Lung microvascular endothelial cell (primary cell): ENCODE data around the gene KCNJ4. TPM values are rescaled to one million over a fixed set of nuclear protein-coding genes. Genes with fewer than 3 reads are reported as not detected.

Experiments
- DNase-seq, 2 donors: peaks; one replicate each; pipeline versions ENCODE4 v3.0.0 to v3.0.0-alpha.2; 2010; ENCODE audit warnings: low read depth in 2 of 2
- total RNA-seq: library from RNA; depleted of rRNA; stranded (reverse); fragments of >200 nt; gene quantifications from 2 replicates; pipeline ENCODE4 v1.2.1, GENCODE V29; 2014

Gene KCNJ4
- total RNA-seq = under 0.01 TPM in 1 of 2 replicates, not detected in the other

DNA sequence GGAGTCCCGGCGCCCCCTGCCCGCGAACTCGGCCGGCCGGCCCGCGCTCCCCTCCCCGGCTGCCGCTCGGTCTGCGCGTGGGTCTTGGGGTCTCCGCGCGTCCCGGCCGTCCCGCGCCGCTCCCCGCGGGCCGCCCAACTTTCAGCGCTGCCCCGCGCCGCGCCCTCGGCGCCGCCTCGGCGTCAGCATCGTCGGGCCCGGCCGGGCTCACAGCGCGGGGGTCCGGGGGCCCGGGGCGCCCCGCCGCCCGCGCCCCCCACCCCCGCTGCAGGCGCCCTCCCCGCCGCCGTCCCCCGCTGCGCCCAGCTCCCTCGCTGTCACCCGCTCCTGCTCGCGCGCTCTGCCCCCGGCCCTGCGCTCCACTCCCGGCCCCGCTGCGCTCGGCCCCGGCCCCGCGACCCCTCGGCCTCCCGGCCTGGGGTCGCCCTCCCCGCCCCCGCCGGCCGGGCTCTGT lies at the start of gene KCNJ4:
Gene KCNJ4, minus strand, starts transcription at position 124 of the 454 bp plus-strand sequence. CDS start 27,067 bp downstream, outside the sequence.
- DNase-seq = no peak

DNA sequence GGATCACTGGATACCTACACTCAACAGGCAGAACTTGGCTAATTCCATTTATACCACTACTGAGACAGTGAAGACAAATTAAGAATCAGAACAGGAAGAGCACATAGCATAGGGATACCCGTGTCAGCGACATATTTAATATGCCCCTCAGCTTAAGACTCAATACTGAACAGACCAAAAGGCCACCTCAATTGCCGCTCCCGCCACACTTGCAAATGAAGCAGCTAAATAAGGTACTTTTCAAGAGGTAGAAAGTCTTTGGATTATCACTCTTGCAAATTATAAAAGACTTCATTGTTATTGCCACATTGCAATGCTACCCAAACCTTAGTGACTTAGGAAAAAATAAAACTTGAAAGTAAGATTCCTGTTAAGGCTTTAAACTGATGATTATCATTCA lies 48.0 kb upstream of the KCNJ4 start:
- DNase-seq = no peak

DNA sequence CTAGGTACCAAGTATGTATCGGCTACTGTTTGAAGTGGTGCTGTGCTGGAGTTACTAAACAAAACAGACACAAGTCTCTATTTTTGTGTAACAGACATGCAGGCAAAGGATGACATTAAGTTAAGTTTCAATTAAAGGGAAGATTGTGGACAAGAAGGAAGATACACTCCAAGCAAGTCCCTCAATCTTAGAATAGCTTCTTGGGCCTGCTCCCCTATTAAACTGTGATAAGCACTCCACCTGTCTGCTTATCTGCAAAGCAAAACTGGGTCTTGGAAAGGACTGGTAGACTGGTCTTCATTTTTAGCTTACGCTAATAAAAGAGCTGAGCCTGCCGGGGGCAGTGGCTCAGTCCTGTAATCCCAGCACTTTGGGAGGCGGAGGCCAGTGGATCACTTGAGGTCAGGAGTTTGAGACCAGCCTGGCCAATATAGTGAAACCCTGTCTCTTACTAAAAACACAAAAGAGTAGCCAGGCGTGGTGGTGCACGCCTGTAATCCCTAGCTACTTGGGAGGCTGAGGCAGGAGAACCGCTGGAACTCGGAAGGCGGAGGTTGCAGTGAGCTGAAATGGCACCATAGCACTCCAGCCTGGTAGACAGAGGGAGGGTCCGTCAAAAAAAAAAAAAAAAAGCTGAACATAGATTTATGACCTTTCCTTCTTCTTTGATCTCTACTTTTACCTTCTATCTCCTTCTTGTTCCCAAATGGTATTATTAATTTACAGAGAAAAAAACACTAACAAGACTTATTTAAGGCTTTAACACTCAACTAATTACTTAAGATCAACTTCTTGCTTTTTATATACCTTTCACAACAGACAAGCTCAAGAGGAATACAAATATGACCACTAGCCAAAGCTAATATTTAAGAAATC lies 47.0 kb upstream of the KCNJ4 start:
- DNase-seq = no peak

DNA sequence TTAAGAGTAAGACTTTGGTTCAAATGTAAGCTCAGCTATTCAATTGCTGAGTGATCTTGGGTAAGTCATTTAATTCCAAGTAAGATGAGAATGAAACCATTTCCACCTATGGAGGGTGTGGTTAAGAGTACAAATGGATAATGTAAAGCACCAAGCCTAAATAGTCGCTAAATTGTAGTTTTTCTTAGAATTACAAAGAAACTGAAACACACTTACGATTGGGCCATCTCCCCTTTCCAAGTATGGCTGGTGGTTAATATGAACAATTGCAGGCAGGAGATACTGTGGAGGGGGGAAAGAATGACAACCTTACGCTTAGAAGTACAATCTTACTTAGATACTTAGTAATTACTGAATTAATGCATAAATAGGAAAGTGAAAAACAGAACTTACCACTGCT lies 42.9 kb upstream of the KCNJ4 start:
- no peak for DNase-seq

DNA sequence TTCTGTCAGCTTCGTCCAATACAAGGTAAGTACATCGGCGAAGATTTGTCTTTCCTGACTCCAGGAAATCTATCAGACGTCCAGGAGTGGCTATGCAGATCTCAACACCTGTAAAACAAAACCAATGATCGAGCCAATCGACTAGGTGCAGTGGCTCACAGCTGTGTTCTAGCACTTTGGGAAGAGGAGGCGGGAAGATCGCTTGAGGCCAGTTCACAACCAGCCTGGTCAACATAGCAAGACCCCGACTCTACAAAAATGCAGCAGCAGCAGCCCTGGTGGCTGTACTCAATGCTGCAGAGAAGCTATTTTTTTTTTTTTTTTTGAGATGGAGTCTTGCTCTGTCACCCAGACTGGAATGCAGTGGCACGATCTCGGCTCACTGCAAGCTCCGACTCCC lies 39.9 kb upstream of the KCNJ4 start:
- no peak for DNase-seq

GRCh38 chr22:38494498-38494897 lies 39.5 kb upstream of the KCNJ4 start:
- peak in 1 of 2 donors; percentile 26 for DNase-seq

- DNase-seq = no peak
These were observed 36.8 kb upstream of the KCNJ4 start for GRCh38 chr22:38491707-38492348.

- DNase-seq = peak; percentile 50 to 80
These were observed 35.9 kb upstream of the KCNJ4 start for GRCh38 chr22:38490915-38491314.

GRCh38 chr22:38490475-38490874 lies 35.5 kb upstream of the KCNJ4 start:
- no peak for DNase-seq

GRCh38 chr22:38489561-38490145 lies 34.7 kb upstream of the KCNJ4 start:
- no peak for DNase-seq

DNA sequence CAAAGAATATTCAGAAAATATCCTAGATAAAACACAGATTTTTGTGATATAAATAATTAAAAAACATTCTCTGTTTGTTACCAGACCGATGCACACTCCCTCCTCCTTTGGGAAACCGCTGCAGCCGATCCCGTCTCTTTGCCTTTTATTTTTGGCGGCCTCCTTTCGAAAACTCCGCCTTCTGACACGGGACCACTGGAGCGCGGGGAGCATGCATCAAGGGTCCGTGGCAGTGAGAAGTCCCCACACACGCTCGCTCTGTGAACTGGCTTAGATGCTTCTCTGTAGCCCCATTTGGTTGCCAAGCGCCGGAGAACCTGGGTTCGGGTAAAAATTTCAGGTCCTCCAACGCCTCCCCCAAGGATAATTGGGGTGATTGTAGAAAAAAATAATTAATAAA lies 34.1 kb upstream of the KCNJ4 start:
- no peak for DNase-seq

DNA sequence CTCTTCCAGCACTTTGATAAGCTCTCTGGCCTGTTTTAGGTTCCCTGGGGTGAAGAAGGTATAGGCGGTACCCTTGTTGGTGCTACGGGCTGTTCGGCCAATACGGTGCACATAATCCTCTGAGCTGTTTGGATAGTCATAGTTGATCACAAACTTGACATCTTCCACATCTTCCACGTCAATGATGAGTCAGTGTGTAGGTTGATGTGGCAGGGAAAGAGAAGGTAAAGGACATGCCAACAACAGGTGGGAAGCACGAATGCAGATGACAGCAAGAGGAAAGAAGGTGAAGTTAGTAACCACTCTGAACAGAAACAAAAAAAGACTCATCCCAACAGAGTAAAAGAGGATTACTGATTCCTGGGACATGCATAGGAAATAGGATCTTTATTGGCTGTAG lies 32.9 kb upstream of the KCNJ4 start:
- no peak for DNase-seq

DNA sequence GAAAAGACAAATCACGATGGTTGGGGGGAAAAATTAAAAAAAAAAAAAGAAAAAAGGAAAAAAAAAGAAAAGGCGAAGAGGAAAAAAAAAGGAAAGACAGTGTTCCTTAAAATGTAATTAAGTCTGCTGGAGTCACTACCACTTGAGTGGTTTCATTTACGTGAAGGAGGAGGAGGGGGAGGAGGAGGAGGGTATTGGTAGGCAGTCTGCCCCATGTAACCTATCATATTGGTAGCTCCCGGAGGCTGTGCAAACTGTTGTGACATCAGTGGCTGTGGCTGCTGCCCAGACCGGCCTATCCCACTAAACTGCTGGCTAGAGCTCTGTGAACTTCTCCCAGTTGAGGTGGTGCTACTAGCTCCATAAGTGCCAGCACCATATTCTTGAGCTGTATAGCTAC lies 30.8 kb upstream of the KCNJ4 start:
- DNase-seq = no peak

DNA sequence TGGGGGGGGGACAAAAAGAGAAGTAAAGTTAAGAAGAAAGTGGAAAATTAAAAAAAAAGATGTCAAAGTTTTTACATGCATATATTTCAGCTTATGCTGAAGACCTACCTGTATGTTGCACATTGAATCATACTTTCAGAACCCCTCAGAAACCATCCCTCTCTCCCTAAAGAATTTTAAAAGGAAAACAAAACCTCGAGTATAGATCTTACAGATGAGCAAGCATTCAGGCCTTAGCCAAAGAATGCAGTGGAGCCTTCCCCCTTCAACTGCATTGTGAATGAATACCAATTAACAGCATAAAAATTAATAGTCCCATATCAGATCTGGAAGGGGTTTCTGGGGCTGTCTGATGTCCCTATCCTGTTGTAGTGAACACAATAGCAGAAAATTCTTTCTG lies 29.2 kb upstream of the KCNJ4 start:
- DNase-seq = no peak

GRCh38 chr22:38482662-38483308 lies 27.8 kb upstream of the KCNJ4 start:
- DNase-seq = no peak

DNA sequence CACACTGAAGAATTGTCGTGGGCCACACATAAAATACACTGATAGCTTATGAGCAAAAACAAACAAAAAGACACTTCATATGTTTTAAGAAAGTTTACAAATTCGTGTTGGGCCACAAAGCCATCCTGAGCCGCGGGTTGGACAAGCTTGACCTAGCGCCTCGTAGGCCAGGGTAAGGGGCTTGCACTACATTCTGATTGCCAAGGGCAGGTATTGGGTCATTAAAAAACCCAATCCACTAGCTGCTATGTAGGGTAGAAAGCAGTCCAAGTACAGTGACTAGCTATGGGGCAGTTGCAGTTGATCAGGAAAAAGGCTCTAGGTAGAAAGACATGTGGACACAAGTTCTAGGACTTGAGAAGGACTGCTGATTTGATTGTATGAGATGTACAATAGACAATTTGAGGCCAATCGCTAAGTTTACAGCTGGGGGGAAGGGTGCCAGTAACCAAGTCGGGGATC lies 26.9 kb upstream of the KCNJ4 start:
- no peak for DNase-seq

DNA sequence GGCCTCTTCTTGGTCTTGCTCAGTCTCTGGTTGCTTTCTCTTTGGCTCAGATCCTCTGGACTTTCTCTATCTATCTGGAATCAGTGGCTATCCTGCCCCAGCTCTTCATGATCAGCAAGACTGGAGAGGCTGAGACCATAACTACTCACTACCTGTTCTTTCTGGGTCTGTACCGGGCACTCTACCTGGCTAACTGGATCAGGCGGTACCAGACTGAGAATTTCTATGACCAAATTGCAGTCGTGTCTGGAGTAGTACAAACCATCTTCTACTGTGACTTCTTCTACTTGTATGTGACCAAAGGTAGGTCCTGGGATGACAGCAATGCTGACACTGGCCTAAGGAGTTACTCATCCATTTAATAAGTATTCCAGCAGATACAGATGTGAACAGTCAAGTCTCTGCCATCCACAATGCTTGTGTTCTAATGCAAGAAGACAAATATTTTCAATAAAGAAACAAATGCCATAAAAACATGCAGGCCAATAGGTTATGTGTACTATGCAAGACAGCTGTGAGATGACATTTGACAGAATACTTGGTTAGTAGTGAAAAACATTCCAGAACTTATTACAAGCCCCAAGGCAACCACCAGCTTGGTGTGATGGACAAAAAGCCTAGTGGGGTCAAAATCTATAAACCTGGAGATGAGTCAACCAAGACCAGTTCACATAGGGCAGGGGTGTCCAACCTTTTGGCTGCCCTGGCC lies 26.3 kb upstream of the KCNJ4 start:
- no peak for DNase-seq

- DNase-seq = no peak
These were observed 24.3 kb upstream of the KCNJ4 start for GRCh38 chr22:38479096-38479837.

- no peak for DNase-seq
These were observed 22.6 kb upstream of the KCNJ4 start for GRCh38 chr22:38477585-38477984.

DNA sequence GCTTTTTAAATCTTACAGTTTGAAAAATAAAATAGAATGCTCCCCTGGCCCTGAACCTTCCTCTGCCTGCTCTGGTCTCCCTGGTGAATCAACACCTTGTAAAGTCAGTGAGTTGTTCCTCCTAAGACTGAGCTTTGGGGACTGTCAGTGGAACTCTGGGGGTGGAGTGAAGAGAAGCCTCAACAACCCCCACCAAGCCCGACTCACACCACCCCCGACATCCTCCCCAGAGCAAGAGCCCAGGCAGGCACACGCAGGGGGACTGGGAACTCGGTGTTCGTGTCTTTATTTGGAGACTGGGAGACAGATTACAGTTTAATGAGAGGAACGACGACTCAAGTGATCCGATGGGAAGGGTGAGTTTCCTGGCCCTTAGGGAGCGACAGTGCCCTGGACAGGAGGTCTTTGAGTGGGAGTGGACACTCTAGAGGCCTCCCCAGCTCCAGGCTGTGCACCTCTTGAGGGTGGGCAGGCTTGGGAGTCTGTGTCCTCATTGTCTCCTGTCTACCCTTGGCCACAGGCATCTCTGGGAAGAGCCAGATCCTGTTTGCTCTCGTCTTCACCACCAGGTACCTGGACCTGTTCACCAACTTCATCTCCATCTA lies 19.1 kb upstream of the KCNJ4 start:
- DNase-seq = no peak
